AML-193 (cell line): ENCODE measurements around the gene RTN4RL1.

ENCODE experiments used
- DNase-seq, 2 experiments: peaks; one replicate each; lab custom pipeline; 2025; lab: John Stamatoyannopoulos, UW

Gene RTN4RL1

GRCh38 chr17:1918346-1919162, 106.6 kb downstream of the RTN4RL1 start:
- DNase-seq, result no peak

- DNase-seq, result no peak
Measured at GRCh38 chr17:1916963-1917715, 108.0 kb downstream of the RTN4RL1 start.

DNA sequence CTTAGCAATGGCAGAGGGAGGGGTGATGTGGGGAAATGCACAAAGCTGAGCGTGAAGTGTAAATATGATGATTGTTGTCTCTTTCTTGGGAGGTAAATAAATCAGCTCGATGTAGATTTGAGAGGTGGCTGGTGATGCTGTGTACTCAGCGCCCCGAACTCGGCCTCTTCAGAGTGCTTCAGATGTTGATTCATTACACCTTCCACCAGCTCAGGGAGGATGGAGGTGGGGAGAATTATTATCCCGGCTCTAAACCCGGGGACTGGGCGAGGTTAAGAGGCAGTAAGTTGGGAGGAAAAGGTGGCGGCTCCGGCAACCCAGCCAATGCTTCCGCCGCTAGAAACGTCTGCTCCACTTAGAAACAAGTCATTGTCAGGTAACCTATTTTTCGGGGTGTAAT, 108.8 kb downstream of the RTN4RL1 start:
- DNase-seq, result no peak

GRCh38 chr17:1915889-1916288, 109.2 kb downstream of the RTN4RL1 start:
- no peak for DNase-seq

GRCh38 chr17:1914661-1915083, 110.5 kb downstream of the RTN4RL1 start:
- no peak for DNase-seq

GRCh38 chr17:1913702-1914101, 111.4 kb downstream of the RTN4RL1 start:
- no peak for DNase-seq

DNA sequence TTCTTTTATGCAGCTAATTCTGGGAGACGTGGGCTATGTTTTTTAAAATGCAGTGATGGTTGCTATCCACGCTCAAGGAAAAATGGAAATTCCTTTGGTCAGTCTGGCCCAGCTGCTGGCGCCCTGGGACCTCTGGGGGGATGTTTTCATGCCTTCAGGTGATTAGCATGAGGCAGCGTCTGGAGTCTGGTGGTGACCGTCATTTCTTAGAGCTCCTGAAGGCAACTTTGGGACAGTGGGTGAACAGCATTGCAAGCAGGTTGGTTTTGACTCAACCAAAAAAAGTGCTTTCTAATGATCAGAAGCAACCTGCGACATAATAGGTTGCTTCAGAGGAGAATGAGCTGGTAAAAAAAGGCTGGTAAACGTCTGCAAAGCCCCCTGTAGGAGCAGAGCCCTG, 113.0 kb downstream of the RTN4RL1 start:
- DNase-seq, result no peak

GRCh38 chr17:1909985-1910384, 115.1 kb downstream of the RTN4RL1 start:
- no peak for DNase-seq

GRCh38 chr17:1908699-1909309, 116.3 kb downstream of the RTN4RL1 start:
- peak; percentile 26 to 41 for DNase-seq

GRCh38 chr17:1907909-1908698, 117.0 kb downstream of the RTN4RL1 start:
- no peak for DNase-seq

GRCh38 chr17:1907216-1907631, 117.9 kb downstream of the RTN4RL1 start:
- no peak for DNase-seq

DNA sequence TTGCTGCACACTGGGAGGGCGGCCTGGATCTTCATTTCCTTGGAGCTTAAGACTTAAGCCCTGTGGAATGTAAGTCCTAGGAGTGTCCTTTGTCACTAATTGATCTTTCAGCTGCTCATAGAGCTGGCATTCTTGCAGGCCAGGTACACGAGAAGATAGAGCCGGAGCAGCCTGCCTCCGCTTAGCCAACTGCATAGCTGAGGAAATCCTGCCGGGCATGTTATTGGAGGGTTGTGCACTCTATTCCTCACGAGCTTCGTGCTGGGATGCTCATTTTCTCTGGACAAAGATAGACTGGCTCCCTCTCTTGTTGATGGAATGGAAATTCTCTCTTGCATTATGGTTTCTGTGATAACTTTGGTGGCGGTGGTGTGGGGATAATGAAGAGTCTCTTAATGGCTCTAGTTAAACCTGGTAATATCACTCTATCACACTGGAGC, 118.5 kb downstream of the RTN4RL1 start:
- no peak for DNase-seq

GRCh38 chr17:1905190-1905913, 119.8 kb downstream of the RTN4RL1 start:
- no peak for DNase-seq

DNA sequence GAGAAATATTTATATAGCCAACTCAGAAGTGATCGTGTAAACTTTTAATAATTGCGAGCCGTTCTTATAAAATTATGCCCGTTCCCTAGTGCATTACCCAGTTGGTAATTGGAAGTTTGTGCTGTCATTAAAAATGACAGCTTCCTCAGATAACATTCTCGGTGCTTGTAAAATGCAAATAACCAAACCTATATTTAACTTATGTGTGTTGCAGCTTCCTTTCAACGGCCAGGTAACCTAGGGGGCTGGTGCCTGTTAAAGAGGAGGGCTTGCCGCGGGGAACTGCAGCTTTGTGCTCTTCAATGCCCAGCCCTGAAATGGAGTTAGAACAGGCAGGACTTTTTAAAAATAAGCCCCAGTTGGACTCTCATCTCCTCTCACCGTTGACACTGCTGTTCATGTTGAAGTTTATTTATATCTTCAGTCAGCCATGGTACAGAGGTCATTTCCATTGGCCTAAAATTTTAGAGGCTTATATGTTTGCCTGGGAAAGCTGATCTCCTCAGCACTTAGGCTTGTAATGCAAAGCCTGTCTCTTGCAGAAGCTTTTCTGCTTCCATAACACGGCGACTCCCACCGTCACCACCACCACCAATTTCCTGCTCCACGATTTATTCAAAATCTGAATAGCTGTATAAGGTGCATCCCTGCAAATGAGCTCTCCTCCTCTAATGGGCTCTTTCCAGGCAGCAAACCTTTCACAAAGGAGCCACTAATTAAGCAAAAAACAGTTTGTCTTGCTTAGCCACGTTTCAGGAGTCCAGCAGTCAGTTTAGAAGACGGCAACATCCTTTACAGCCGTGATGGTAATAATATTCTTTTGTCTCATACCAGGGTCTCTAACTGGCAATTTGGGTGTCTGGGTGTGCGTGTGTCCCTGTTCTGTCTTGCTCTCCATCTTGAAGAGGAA, 120.6 kb downstream of the RTN4RL1 start:
- no peak for DNase-seq

GRCh38 chr17:1899403-1900000, 125.6 kb downstream of the RTN4RL1 start:
- DNase-seq, result no peak

DNA sequence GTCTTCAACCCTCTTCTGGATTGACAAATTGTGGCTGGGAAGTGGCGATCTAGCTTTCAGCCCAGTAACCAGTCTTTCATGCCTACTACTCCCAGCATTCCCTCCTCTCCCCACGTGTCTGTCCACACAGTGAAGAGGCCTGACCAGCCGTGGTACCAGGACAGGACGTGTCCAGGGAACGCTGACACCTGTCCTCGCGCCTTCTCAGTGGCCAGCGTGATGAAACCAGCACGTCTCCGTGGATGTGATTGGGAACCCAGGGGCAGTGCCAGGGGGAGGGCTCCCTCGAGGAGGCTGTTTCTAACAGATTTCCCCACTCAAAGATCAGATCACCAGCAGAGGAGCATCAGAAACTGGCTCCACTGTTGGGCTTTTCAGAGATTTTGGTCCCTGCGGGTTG, 126.3 kb downstream of the RTN4RL1 start:
- DNase-seq, result no peak

GRCh38 chr17:1898332-1898731, 126.8 kb downstream of the RTN4RL1 start:
- no peak for DNase-seq

DNA sequence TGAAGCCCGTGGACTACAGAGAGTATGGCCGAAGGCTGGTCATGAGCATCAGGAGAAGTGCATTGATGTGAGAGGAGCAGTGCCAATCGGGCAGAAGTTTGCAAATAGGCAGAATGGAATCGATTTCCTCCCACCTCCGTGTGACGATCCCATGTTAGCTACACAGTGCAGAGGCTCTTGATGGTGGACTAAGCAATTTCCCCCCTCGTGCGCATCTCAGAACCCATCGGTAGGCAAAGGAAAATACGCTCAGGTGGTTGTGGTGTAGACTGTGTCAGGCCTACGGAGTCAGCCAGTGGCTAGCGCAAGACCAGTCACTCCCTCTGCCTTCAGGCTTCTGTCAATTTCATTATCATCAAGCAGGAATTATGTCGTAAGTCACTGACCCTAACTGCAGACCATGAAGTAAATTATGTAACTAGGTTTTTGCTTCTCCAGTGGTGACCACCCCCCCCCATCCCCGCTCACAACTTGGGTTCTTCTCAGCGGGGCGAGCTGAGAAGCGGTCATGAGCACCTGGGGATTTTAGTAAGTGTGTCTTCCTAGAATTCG, 128.0 kb downstream of the RTN4RL1 start:
- DNase-seq, result no peak
